ENCODE measurements around the gene GTF2H2C.
"Not testable (repeated sequence)": the region's sequence is repeated elsewhere in the genome, so short reads cannot be mapped to it uniquely, and the experiment has no call there.

The GTF2H2C gene

GRCh38 chr5:69542838-69543618 lies 17.0 kb upstream of the GTF2H2C start:
- H3K27ac ChIP-seq; DNase-seq (ENCODE audit: low spot score); H3K4me3 ChIP-seq: not testable (repeated sequence)

GRCh38 chr5:69544602-69545001 lies 15.4 kb upstream of the GTF2H2C start:
- H3K4me3 ChIP-seq; DNase-seq (ENCODE audit: low spot score); H3K27ac ChIP-seq: not testable (repeated sequence)

- DNase-seq (ENCODE audit: low spot score); H3K27ac ChIP-seq: not testable (repeated sequence)
- H3K4me3 ChIP-seq = peak overlapping the region; percentile 56
Measured at GRCh38 chr5:69560587-69561431, 818 bp downstream of the GTF2H2C start.

GRCh38 chr5:69566172-69566571 lies 6.2 kb downstream of the GTF2H2C start:
- not testable (repeated sequence) for H3K4me3 ChIP-seq; DNase-seq (ENCODE audit: low spot score)

GRCh38 chr5:69568072-69568471 lies 8.1 kb downstream of the GTF2H2C start:
- not testable (repeated sequence) for H3K27ac ChIP-seq; H3K4me3 ChIP-seq; DNase-seq (ENCODE audit: low spot score)

More at GRCh38 chr5:69566172-69566571, 6.2 kb downstream of the GTF2H2C start:
- H3K27ac ChIP-seq = not testable (repeated sequence)

GRCh38 chr5:69583356-69583755 lies 23.4 kb downstream of the GTF2H2C start:
- not testable (repeated sequence) for DNase-seq (ENCODE audit: low spot score); H3K4me3 ChIP-seq; H3K27ac ChIP-seq

- not testable (repeated sequence) for H3K27ac ChIP-seq
Measured at GRCh38 chr5:69596114-69596840, 36.3 kb downstream of the GTF2H2C start.

GRCh38 chr5:69601947-69602346 lies 42.0 kb downstream of the GTF2H2C start:
- not testable (repeated sequence) for DNase-seq (ENCODE audit: low spot score); H3K4me3 ChIP-seq

More at GRCh38 chr5:69596114-69596840, 36.3 kb downstream of the GTF2H2C start:
- not testable (repeated sequence) for H3K4me3 ChIP-seq; DNase-seq (ENCODE audit: low spot score)

GRCh38 chr5:69606839-69607238 lies 46.8 kb downstream of the GTF2H2C start:
- DNase-seq (ENCODE audit: low spot score); H3K27ac ChIP-seq; H3K4me3 ChIP-seq: not testable (repeated sequence)

More at GRCh38 chr5:69601947-69602346, 42.0 kb downstream of the GTF2H2C start:
- H3K27ac ChIP-seq = not testable (repeated sequence)

GRCh38 chr5:69607750-69608149 lies 47.8 kb downstream of the GTF2H2C start:
- not testable (repeated sequence) for DNase-seq (ENCODE audit: low spot score); H3K27ac ChIP-seq; H3K4me3 ChIP-seq

GRCh38 chr5:69608861-69609496 lies 49.0 kb downstream of the GTF2H2C start:
- not testable (repeated sequence) for DNase-seq (ENCODE audit: low spot score); H3K27ac ChIP-seq; H3K4me3 ChIP-seq

GRCh38 chr5:69614843-69615242 lies 54.9 kb downstream of the GTF2H2C start:
- not testable (repeated sequence) for DNase-seq (ENCODE audit: low spot score); H3K27ac ChIP-seq; H3K4me3 ChIP-seq

GRCh38 chr5:69631879-69632278 lies 71.9 kb downstream of the GTF2H2C start:
- not testable (repeated sequence) for H3K27ac ChIP-seq; H3K4me3 ChIP-seq; DNase-seq (ENCODE audit: low spot score)

Measured in coronary artery (tissue), 2 donors.